Breast epithelium (tissue), 3 donors: Measurements from ENCODE around the gene TUBB4B.

ENCODE experiments used
- CTCF ChIP-seq, 3 donors: fragments of 450-650 bp; IDR thresholded peaks; one replicate each; pipeline ENCODE4 v1.5.1; 2016 to 2017; ENCODE audit warnings: antibody characterized with exemption in 3 of 3, mild to moderate bottlenecking in 3 of 3, moderate library complexity in 3 of 3
- POLR2A ChIP-seq: fragments of 450-650 bp; IDR thresholded peaks from one replicate; pipeline ENCODE4 v1.6.1; 2016; ENCODE audit warnings: antibody characterized with exemption, mild to moderate bottlenecking, moderate library complexity
- POLR2AphosphoS5 ChIP-seq, 3 donors: sonication (generic); formaldehyde crosslinking; IDR thresholded peaks; one replicate each; pipeline ENCODE4 v1.6.1; 2017; ENCODE audit warnings: antibody characterized with exemption in 3 of 3

GRCh38 chr9:137240841-137241489, at the start of gene TUBB4B:
- TF ChIP-seq POLR2AphosphoS5 (IDR thresholded peaks at IDR 0.05) (peak; percentile 100), CTCF (IDR thresholded peaks at IDR 0.05) (peak; percentile 3 to 31 (median 10)), POLR2A (peak; percentile 99)
